Common myeloid progenitor, CD34-positive (primary cell): ENCODE results near the gene ADAM11.
A peak's percentile ranks its signal among the peaks of the same experiment; 100 is the strongest.

Experiments used
- CTCF ChIA-PET: fragments of 350-600 bp; sonication (Branson Sonifier 250); formaldehyde crosslinking; loops from one replicate; lab custom pipeline; 2021; ENCODE audit warnings: antibody characterized with exemption; lab: Charles Lee
- POLR2A ChIA-PET: fragments of 350-600 bp; sonication (Branson Sonifier 250); formaldehyde crosslinking; loops from one replicate; lab custom pipeline; 2021; ENCODE audit warnings: antibody characterized with exemption; lab: Charles Lee
- DNase-seq, 3 donors: peaks; one replicate each; pipeline versions ENCODE4 v3.0.0 to v3.0.0-alpha.2; 2013
- H3K27ac ChIP-seq, 2 experiments: 1 replicate in 1 of 2; 2 replicates in 1 of 2; pipeline ENCODE4 v1.7.0; 2013; ENCODE audit warnings: inconsistent platforms in 2 of 2, low read length in 2 of 2, mild to moderate bottlenecking in 2 of 2, low read depth in 1 of 2, moderate library complexity in 1 of 2; ENCODE audit not compliant: severe bottlenecking in 2 of 2, insufficient read depth in 1 of 2, poor library complexity in 1 of 2
- H3K27me3 ChIP-seq, 5 experiments: replicated peaks in 2 of 5; 1 replicate in 3 of 5; 2 replicates in 2 of 5; pipeline versions ENCODE4 v1.6.1 to v1.7.0; 2013; ENCODE audit warnings: low read length in 4 of 5, mild to moderate bottlenecking in 2 of 5, moderate library complexity in 2 of 5, inconsistent platforms in 1 of 5; ENCODE audit not compliant: insufficient read depth in 5 of 5, control insufficient read depth in 4 of 5
- H3K36me3 ChIP-seq, 4 experiments: 1 replicate in 2 of 4; 2 replicates in 2 of 4; pipeline versions ENCODE4 v1.6.1 to v1.7.0; 2013; ENCODE audit warnings: low read length in 3 of 4, control low read depth in 1 of 4, mild to moderate bottlenecking in 1 of 4; ENCODE audit not compliant: control insufficient read depth in 4 of 4, insufficient read depth in 4 of 4
- H3K4me1 ChIP-seq, 4 experiments: 1 replicate in 3 of 4; 2 replicates in 1 of 4; pipeline versions ENCODE4 v1.6.1 to v1.7.1; 2013; ENCODE audit warnings: low read length in 3 of 4, mild to moderate bottlenecking in 3 of 4, control low read depth in 1 of 4, inconsistent platforms in 1 of 4, moderate library complexity in 1 of 4; ENCODE audit not compliant: control insufficient read depth in 4 of 4, insufficient read depth in 4 of 4; ENCODE audit errors: control extremely low read depth in 1 of 4
- H3K4me3 ChIP-seq, 7 experiments: 1 replicate in 4 of 7; 2 replicates in 3 of 7; pipeline versions ENCODE4 v1.5.1 to v1.7.0; 2013; ENCODE audit warnings: mild to moderate bottlenecking in 7 of 7, low read length in 6 of 7, moderate library complexity in 6 of 7, inconsistent platforms in 2 of 7, low read depth in 2 of 7, control low read depth in 1 of 7; ENCODE audit not compliant: insufficient read depth in 4 of 7, control insufficient read depth in 1 of 7; ENCODE audit errors: extremely low read depth in 1 of 7
- H3K9me3 ChIP-seq, 5 experiments: 1 replicate in 4 of 5; 2 replicates in 1 of 5; pipeline versions ENCODE4 v1.6.1 to v1.7.1; 2013; ENCODE audit warnings: low read length in 4 of 5, mild to moderate bottlenecking in 2 of 5, inconsistent platforms in 1 of 5, low read depth in 1 of 5, moderate library complexity in 1 of 5; ENCODE audit not compliant: control insufficient read depth in 4 of 5, insufficient read depth in 2 of 5; ENCODE audit errors: control extremely low read depth in 1 of 5
- WGBS: methylation state at CpG from one replicate; pipeline ENCODE4 v1.1.5; 2013; ENCODE audit not compliant: insufficient coverage; 5-methylcytosine and 5-hydroxymethylcytosine counted together

ADAM11 gene

GRCh38 chr17:44779211-44780025, 20.6 kb downstream of the ADAM11 start:
- Histone ChIP-seq H3K4me3 (peak overlapping the region in 5 of 7 experiments; percentile 26 to 68 (median 59)), H3K9me3 (no peaks in the 10 kb centered on the region), H3K27ac (no peak overlapping the region), H3K4me1 (peaks cover 0 to 26% (median 21%) of the 10 kb centered on the region in 4 experiments), H3K36me3 (no peaks in the 10 kb centered on the region), H3K27me3 (peaks cover 0 to 16% (median 5%) of the 10 kb centered on the region in 5 experiments)
- DNase-seq: peak; percentile 74 to 85 (median 81)
- WGBS: 30% methylated on average over 26 of the region's 36 CpGs
- ChIA-PET CTCF (interaction anchor here (0.6 to 13.4 kb wide), 16 partner anchors 8 to 94 kb away, joined by 3 to 192 read pairs (median 4); partner anchors contain the start of gene ADAM11), POLR2A (interaction anchor here (0.5 to 0.7 kb wide), 3 partner anchors 14 to 87 kb away, joined by 3 read pairs; no protein-coding TSS in a partner anchor)

GRCh38 chr17:44780161-44780560, 21.4 kb downstream of the ADAM11 start:
- H3K27me3 ChIP-seq: peaks cover 0 to 16% (median 5%) of the 10 kb centered on the region in 5 experiments
- ChIA-PET POLR2A (interaction anchor here (0.5 kb wide), 1 partner anchor 13 kb away, joined by 3 read pairs; no protein-coding TSS in a partner anchor), CTCF (interaction anchor here (0.9 to 13.4 kb wide), 10 partner anchors 9 to 93 kb away, joined by 3 to 192 read pairs (median 4); no protein-coding TSS in a partner anchor)

GRCh38 chr17:44780845-44781480, 22.2 kb downstream of the ADAM11 start:
- Histone ChIP-seq H3K4me3 (no peak overlapping the region), H3K4me1 (peaks cover 0 to 17% (median 12%) of the 10 kb centered on the region in 4 experiments), H3K27me3 (peaks cover 0 to 16% (median 5%) of the 10 kb centered on the region in 5 experiments), H3K27ac (no peak overlapping the region), H3K36me3 (no peaks in the 10 kb centered on the region), H3K9me3 (no peaks in the 10 kb centered on the region)
- no peak for DNase-seq
- CTCF ChIA-PET: interaction anchor here (1.0 to 13.4 kb wide), 6 partner anchors 8 to 85 kb away, joined by 3 to 192 read pairs (median 12); no protein-coding TSS in a partner anchor
- POLR2A ChIA-PET: interaction anchor here (0.6 kb wide), 1 partner anchor 112 kb away, joined by 3 read pairs; no protein-coding TSS in a partner anchor
- WGBS: 92% methylated on average over 13 of the region's 14 CpGs

More at GRCh38 chr17:44780161-44780560, 21.4 kb downstream of the ADAM11 start:
- Histone ChIP-seq H3K4me1 (peaks cover 0 to 21% (median 17%) of the 10 kb centered on the region in 4 experiments), H3K4me3 (no peak overlapping the region), H3K27ac (no peak overlapping the region), H3K36me3 (no peaks in the 10 kb centered on the region), H3K9me3 (no peaks in the 10 kb centered on the region)
- DNase-seq: no peak
- WGBS: 95% methylated on average over 8 of the region's 12 CpGs

GRCh38 chr17:44781551-44782325, 22.9 kb downstream of the ADAM11 start:
- DNase-seq: no peak
- POLR2A ChIA-PET: interaction anchor here (0.6 kb wide), 1 partner anchor 111 kb away, joined by 3 read pairs; no protein-coding TSS in a partner anchor
- CTCF ChIA-PET: interaction anchor here (1.0 to 13.4 kb wide), 7 partner anchors 9 to 96 kb away, joined by 3 to 192 read pairs (median 4); no protein-coding TSS in a partner anchor

GRCh38 chr17:44782326-44782850, 23.6 kb downstream of the ADAM11 start:
- CTCF ChIA-PET: interaction anchor here (1.0 to 13.4 kb wide), 6 partner anchors 10 to 96 kb away, joined by 3 to 192 read pairs (median 5); no protein-coding TSS in a partner anchor
- Histone ChIP-seq H3K36me3 (no peaks in the 10 kb centered on the region), H3K4me3 (no peak overlapping the region), H3K27me3 (peaks cover 0 to 14% (median 5%) of the 10 kb centered on the region in 5 experiments), H3K9me3 (no peaks in the 10 kb centered on the region), H3K4me1 (peaks cover 0 to 10% (median 7%) of the 10 kb centered on the region in 4 experiments), H3K27ac (no peak overlapping the region)
- DNase-seq: no peak
- POLR2A ChIA-PET: no interaction called here
- WGBS: 83% methylated on average over 10 of the region's 11 CpGs

More at GRCh38 chr17:44781551-44782325, 22.9 kb downstream of the ADAM11 start:
- no peak overlapping the region for H3K4me3 ChIP-seq
- H3K27me3 ChIP-seq: peaks cover 0 to 16% (median 5%) of the 10 kb centered on the region in 5 experiments
- peaks cover 0 to 10% (median 7%) of the 10 kb centered on the region in 4 experiments for H3K4me1 ChIP-seq
- no peak overlapping the region for H3K27ac ChIP-seq
- H3K9me3 ChIP-seq: no peaks in the 10 kb centered on the region
- H3K36me3 ChIP-seq: no peaks in the 10 kb centered on the region
- WGBS: 71% methylated on average over 12 of the region's 17 CpGs

GRCh38 chr17:44785921-44786320, 27.1 kb downstream of the ADAM11 start:
- no peak for DNase-seq
- WGBS: 96% methylated on average over 5 of the region's 7 CpGs
- Histone ChIP-seq H3K27me3 (peaks cover 0 to 5% (median 0%) of the 10 kb centered on the region in 5 experiments), H3K4me3 (no peak overlapping the region), H3K36me3 (no peaks in the 10 kb centered on the region), H3K27ac (no peak overlapping the region), H3K4me1 (no peaks in the 10 kb centered on the region), H3K9me3 (no peaks in the 10 kb centered on the region)
- POLR2A ChIA-PET: no interaction called here
- CTCF ChIA-PET: interaction anchor here (0.6 to 1.5 kb wide), 5 partner anchors 21 to 348 kb away, joined by 3 to 6 read pairs (median 3); no protein-coding TSS in a partner anchor
